ENCODE data around the gene ELMO1. TPM values are rescaled to one million over a fixed set of nuclear protein-coding genes. Genes with fewer than 3 reads are reported as not detected.

ELMO1 gene
- total RNA-seq, 1 experiment from 2014 or later = 7.8 TPM

GRCh38 chr7:36879021-36879420, 569.6 kb downstream of the ELMO1 start:
- WGBS (ENCODE audit: extremely low coverage, insufficient read length, low lambda C conversion rate) = no CpG with 5 or more reads among the region's 4 CpGs
- Mint-ChIP-seq H3K27ac (no peak overlapping the region), H3K36me3 (ENCODE audit: insufficient read depth in 1 of 3, low read depth in 3 of 3) (no peaks in the 10 kb centered on the region; a peak in 1 of 7 replicates)

More at GRCh38 chr7:36879021-36879420, 569.6 kb downstream of the ELMO1 start:
- Histone ChIP-seq H2AK5ac (ENCODE audit: insufficient read length, low read length) (no peak overlapping the region), H2BK20ac (ENCODE audit: low read depth, low read length, poor library complexity, severe bottlenecking) (no peak overlapping the region), H2BK15ac (ENCODE audit: low read depth, low read length) (no peak overlapping the region), H3K27ac (ENCODE audit: insufficient read length, low read depth, low read length) (no peak overlapping the region), H2BK12ac (ENCODE audit: insufficient read length, low read depth, low read length) (no peak overlapping the region), H4K5ac (ENCODE audit: insufficient read length, low read depth, low read length) (no peak overlapping the region), H2BK5ac (ENCODE audit: insufficient read length, low read length) (no peak overlapping the region), H3K27me3 (ENCODE audit: insufficient read depth, low read length) (no peaks in the 10 kb centered on the region), H3K79me2 (ENCODE audit: insufficient read depth, low read length) (no peaks in the 10 kb centered on the region), H3K14ac (ENCODE audit: insufficient read depth, low read length) (no peak overlapping the region), H3K18ac (ENCODE audit: insufficient read length, low read depth, low read length) (no peak overlapping the region), H2AFZ (ENCODE audit: low read length) (no peak overlapping the region), H3K9me3 (ENCODE audit: control insufficient read depth, low read depth, low read length) (no peaks in the 10 kb centered on the region), H3T11ph (ENCODE audit: low read length) (no peak overlapping the region), H3K4me1 (ENCODE audit: insufficient read depth, low read length) (peaks cover 5% of the 10 kb centered on the region), H3K79me1 (ENCODE audit: insufficient read depth, low read depth, low read length, poor library complexity, severe bottlenecking) (no peaks in the 10 kb centered on the region), H3K23ac (ENCODE audit: insufficient read length, low read depth, low read length) (no peak overlapping the region), H3K4ac (ENCODE audit: low read depth, low read length) (no peak overlapping the region), H3K4me2 (ENCODE audit: insufficient read depth, insufficient read length, low read length) (no peak overlapping the region), H4K91ac (ENCODE audit: insufficient read length, low read depth, low read length) (no peak overlapping the region), H2BK120ac (ENCODE audit: low read depth, low read length, poor library complexity, severe bottlenecking) (no peak overlapping the region), H4K20me1 (ENCODE audit: control insufficient read depth, insufficient read depth, insufficient read length) (no peaks in the 10 kb centered on the region), H4K8ac (replicated peaks; ENCODE audit: insufficient read length, low read depth, low read length) (no peak overlapping the region), H3K23me2 (ENCODE audit: insufficient read length, low read depth, low read length, poor library complexity, severe bottlenecking) (no peaks in the 10 kb centered on the region), H3K56ac (ENCODE audit: insufficient read length, low read depth, low read length) (no peak overlapping the region), H3K9ac (ENCODE audit: extremely low read depth, insufficient read length, low read length) (no peak overlapping the region)
- H3K9me3 Mint-ChIP-seq = no peaks in the 10 kb centered on the region
- no peak for TF ChIP-seq CTCF (conservative IDR thresholded peaks at IDR 0.05)
- H3K27me3 Mint-ChIP-seq (ENCODE audit: low read depth) = no peaks in the 10 kb centered on the region
- peaks cover 15 to 24% of the 10 kb centered on the region in 2 experiments for H3K4me1 Mint-ChIP-seq
- no peak for DNase-seq
- no peak overlapping the region for H3K4me3 Mint-ChIP-seq
